ENCODE measurements around the gene MAP1B.

The MAP1B gene

DNA sequence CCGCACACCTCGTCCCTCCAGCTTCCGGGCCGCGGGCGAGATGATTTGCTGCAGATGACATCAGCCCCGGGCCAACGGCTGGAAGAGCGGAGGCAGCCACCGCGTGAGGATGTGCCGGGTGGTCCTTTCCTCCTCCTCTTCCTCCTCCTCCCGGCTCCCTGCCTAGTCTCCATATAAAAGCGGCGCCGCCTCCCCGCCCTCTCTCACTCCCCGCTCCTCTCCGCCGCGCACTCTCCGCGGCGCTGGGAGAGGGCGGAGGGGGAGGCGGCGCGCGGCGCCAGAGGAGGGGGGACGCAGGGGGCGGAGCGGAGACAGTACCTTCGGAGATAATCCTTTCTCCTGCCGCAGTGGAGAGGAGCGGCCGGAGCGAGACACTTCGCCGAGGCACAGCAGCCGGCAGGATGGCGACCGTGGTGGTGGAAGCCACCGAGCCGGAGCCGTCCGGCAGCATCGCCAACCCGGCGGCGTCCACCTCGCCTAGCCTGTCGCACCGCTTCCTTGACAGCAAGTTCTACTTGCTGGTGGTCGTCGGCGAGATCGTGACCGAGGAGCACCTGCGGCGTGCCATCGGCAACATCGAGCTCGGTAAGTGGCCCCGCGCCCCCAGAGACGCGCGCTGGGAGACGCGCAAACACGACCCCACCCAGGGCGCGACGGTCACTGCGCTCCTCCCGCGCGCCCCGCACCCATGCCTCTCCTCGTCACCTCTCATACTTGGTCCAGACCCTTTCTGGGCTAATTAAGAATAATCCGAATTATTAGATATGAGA, at the start of gene MAP1B:
MAP1B (plus strand) TSS at position 345 of the 770 bp plus-strand sequence; CDS start at position 402, 57 bp downstream.
- H3K27me3 ChIP-seq (ENCODE audit: low read depth, low read length) = no peaks in the 10 kb centered on the region
- peak within 1 kb of the TSS; percentile 62 for H3K27ac ChIP-seq (ENCODE audit: low read length)
- peaks cover 0 to 11% of the 10 kb centered on the region in 2 donors for H3K4me1 ChIP-seq (ENCODE audit: control insufficient read depth in 1 of 2, insufficient read depth in 2 of 2, low read length in 2 of 2)
- H3K9me3 ChIP-seq (ENCODE audit: control insufficient read depth in 1 of 2, low read length in 2 of 2) = no peaks in the 10 kb centered on the region
- peak within 1 kb of the TSS; percentile 61 to 86 for H3K4me3 ChIP-seq (ENCODE audit: low read depth in 1 of 2, low read length in 2 of 2)
- no peaks in the 10 kb centered on the region for H3K36me3 ChIP-seq (ENCODE audit: control insufficient read depth in 1 of 2, insufficient read depth in 2 of 2, low read length in 2 of 2)

DNA sequence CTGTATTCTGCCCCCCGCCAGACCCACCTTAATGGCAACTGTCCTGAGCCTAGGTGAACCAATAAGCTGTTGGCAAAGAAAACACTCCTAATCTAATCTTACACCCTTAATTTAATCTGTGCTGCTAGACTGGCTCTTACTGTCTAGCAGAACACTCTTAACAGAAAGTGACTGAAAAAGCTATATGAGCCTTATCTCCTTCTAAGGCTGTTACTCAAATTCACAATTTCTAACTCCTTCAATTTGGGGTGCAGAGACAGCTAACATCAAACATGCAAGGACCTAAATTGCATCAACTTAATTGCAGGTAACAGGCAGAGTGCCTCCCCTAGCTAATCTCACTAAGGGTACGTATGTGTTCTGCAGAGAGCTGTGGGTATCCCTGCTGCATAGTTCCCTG, 49.5 kb upstream of the MAP1B start:
- Histone ChIP-seq H3K27me3 (ENCODE audit: low read depth, low read length) (no peaks in the 10 kb centered on the region), H3K4me1 (ENCODE audit: control insufficient read depth in 1 of 2, insufficient read depth in 2 of 2, low read length in 2 of 2) (no peaks in the 10 kb centered on the region), H3K27ac (ENCODE audit: low read length) (no peak overlapping the region), H3K4me3 (ENCODE audit: low read depth in 1 of 2, low read length in 2 of 2) (no peak overlapping the region), H3K36me3 (ENCODE audit: control insufficient read depth in 1 of 2, insufficient read depth in 2 of 2, low read length in 2 of 2) (no peaks in the 10 kb centered on the region), H3K9me3 (ENCODE audit: control insufficient read depth in 1 of 2, low read length in 2 of 2) (no peaks in the 10 kb centered on the region)

DNA sequence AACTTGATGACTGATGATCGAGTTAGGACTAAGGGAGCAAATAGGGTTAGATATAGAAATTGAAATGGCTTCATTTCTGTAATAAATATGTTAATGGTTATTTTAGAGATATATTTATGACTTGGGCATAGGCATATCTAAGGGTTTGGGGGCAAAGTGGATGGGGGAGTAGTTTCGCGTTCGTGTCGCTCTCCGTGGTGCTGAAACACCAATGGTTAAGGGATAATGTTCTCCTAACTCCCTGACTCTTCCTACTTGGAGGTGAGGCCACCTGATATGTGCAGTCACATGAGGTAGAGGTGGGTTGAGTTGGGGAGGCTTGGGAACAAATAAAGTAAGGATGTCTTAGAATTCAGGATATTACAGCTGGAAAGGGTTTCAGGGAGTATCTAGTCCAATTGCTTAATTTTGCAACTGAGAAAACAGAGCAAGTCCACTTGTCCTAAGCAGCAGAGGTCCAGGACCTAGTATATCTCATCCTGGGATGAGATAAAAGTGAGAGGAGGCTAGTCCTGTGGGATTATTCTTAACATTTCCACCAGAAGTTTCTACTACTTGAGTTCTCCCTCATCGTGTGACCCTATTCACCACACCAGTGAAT, 44.0 kb upstream of the MAP1B start:
- Histone ChIP-seq H3K9me3 (ENCODE audit: control insufficient read depth in 1 of 2, low read length in 2 of 2) (no peaks in the 10 kb centered on the region), H3K4me1 (ENCODE audit: control insufficient read depth in 1 of 2, insufficient read depth in 2 of 2, low read length in 2 of 2) (no peaks in the 10 kb centered on the region), H3K27ac (ENCODE audit: low read length) (no peak overlapping the region), H3K36me3 (ENCODE audit: control insufficient read depth in 1 of 2, insufficient read depth in 2 of 2, low read length in 2 of 2) (no peaks in the 10 kb centered on the region), H3K4me3 (ENCODE audit: low read depth in 1 of 2, low read length in 2 of 2) (no peak overlapping the region), H3K27me3 (ENCODE audit: low read depth, low read length) (no peaks in the 10 kb centered on the region)

DNA sequence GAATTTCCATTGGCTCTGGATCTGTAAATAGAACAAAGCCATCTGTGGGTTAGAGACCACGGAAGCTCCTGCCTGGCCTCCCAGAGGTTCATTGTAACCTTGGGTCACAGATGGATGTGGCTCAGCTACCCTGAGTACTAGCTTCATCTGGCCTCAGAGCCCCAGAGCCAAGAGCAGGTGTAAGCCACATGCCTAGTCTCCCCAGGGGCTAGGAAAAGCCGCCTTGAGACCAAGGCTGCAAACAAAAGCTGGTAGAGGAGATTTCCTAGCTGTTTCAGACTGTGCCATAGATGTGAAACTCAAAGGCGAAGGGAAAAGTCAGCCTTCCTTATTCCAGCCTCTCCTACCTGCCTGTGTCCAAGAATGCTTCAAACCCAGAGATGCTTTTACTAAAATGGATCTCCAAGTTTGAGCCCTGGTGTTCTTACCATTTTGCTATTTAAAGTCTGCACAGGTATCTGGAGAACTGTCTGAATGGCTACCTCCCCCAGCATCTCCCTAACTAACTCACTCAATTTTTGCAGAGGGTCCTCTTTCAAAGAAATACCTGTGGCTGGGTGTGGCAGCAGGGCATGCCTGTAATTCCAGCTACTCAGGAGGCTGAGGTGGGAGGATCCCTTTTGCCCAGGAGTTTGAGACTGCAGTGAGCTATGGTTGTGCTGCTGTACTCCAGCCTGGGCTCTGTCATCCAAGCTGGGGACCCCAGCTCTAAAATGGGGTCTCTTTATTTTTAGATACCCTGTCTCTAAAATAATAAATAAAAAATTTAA, 42.3 kb upstream of the MAP1B start:
- H3K36me3 ChIP-seq (ENCODE audit: control insufficient read depth in 1 of 2, insufficient read depth in 2 of 2, low read length in 2 of 2) = no peaks in the 10 kb centered on the region
- no peak overlapping the region for H3K4me3 ChIP-seq (ENCODE audit: low read depth in 1 of 2, low read length in 2 of 2)
- no peak overlapping the region for H3K27ac ChIP-seq (ENCODE audit: low read length)
- H3K4me1 ChIP-seq (ENCODE audit: control insufficient read depth in 1 of 2, insufficient read depth in 2 of 2, low read length in 2 of 2) = no peaks in the 10 kb centered on the region
- no peaks in the 10 kb centered on the region for H3K9me3 ChIP-seq (ENCODE audit: control insufficient read depth in 1 of 2, low read length in 2 of 2)
- H3K27me3 ChIP-seq (ENCODE audit: low read depth, low read length) = no peaks in the 10 kb centered on the region

DNA sequence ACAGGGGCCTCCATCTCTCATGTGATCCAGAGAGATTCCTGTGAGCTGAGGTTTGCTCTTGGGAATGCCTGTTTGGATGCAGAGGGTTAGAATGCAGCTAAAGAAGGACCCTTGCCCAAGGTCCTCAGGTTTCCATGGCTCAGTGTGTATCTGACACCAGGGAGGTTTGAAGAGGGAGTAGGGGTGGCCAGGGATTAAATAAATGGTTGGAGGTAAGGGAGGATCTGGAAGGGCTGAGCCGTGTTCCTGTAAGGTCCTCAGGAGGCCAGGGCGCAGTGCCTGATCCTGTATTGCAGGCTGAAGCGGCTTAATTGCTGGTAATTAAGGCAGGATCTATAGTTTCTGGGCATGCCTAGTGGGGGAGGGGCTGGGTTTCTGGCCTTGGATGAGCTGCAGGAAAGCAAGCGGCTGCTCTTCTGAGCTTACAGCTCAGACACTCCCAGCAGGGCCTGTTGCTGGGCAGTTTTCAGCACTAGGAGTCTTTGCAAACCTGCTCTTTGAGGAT, 41.5 kb upstream of the MAP1B start:
- Histone ChIP-seq H3K9me3 (ENCODE audit: control insufficient read depth in 1 of 2, low read length in 2 of 2) (no peaks in the 10 kb centered on the region), H3K36me3 (ENCODE audit: control insufficient read depth in 1 of 2, insufficient read depth in 2 of 2, low read length in 2 of 2) (no peaks in the 10 kb centered on the region), H3K27ac (ENCODE audit: low read length) (no peak overlapping the region), H3K4me3 (ENCODE audit: low read depth in 1 of 2, low read length in 2 of 2) (no peak overlapping the region), H3K27me3 (ENCODE audit: low read depth, low read length) (no peaks in the 10 kb centered on the region), H3K4me1 (ENCODE audit: control insufficient read depth in 1 of 2, insufficient read depth in 2 of 2, low read length in 2 of 2) (no peaks in the 10 kb centered on the region)

DNA sequence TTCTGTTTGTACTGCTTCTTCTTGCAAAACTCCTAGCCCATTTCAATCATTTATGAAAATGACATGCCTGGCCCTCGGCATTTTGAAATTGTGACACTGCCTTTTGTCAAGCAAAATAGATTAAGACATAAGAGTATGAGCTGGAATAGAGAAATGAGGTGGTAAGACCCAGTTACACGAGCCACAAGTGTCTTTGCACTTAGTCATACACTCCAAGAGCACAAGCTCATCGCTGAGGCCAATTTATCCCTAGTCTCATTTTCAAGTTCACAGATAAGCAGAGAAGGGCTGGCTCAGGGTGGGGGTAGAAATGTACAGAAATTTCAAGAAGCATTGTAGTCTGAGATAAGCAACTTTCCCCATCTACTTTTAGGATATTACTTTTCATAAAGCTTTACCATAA, 40.6 kb upstream of the MAP1B start:
- H3K9me3 ChIP-seq (ENCODE audit: control insufficient read depth in 1 of 2, low read length in 2 of 2) = no peaks in the 10 kb centered on the region
- no peak overlapping the region for H3K4me3 ChIP-seq (ENCODE audit: low read depth in 1 of 2, low read length in 2 of 2)
- H3K27me3 ChIP-seq (ENCODE audit: low read depth, low read length) = no peaks in the 10 kb centered on the region
- H3K4me1 ChIP-seq (ENCODE audit: control insufficient read depth in 1 of 2, insufficient read depth in 2 of 2, low read length in 2 of 2) = no peaks in the 10 kb centered on the region
- H3K36me3 ChIP-seq (ENCODE audit: control insufficient read depth in 1 of 2, insufficient read depth in 2 of 2, low read length in 2 of 2) = no peaks in the 10 kb centered on the region
- no peak overlapping the region for H3K27ac ChIP-seq (ENCODE audit: low read length)

DNA sequence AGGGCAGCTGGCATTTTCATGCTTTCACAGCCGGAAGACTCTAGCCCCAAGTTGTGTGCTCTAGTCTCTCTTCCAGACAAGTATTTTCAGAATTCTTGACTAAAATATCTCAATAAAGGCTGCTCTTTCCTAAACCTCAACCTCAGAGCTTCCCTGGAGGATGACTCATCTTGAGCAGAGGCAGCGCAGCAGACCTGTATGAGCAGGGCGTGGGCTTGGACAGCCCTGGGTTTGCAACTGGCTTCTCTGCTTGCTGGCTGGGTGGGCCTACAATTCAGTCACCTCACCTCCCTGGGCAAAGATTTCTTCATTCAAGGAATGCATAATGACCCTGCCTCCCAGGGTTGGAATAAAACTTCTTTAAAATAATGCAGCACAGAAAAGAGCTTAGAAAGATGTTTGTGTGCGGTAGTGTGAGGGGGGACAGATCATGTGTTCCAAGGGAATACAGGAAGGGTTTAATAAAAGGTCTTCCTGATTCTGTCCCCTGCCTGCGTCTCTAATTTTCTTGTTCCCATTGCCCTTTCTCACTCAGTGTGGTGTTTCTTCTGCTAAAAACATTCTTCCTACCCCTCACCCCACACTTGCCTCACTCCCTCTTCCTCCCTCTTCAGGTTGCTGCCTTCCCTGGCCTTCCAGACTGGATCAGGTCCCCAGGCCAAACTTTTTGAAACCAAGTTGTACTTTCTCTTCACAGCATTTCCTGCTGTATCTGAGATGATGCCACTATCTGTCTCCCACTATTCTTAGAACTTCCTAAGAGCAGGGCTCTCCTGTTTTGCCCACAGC, 39.4 kb upstream of the MAP1B start:
- no peaks in the 10 kb centered on the region for H3K27me3 ChIP-seq (ENCODE audit: low read depth, low read length)
- no peak overlapping the region for H3K4me3 ChIP-seq (ENCODE audit: low read depth in 1 of 2, low read length in 2 of 2)
- no peaks in the 10 kb centered on the region for H3K36me3 ChIP-seq (ENCODE audit: control insufficient read depth in 1 of 2, insufficient read depth in 2 of 2, low read length in 2 of 2)
- H3K27ac ChIP-seq (ENCODE audit: low read length) = no peak overlapping the region
- no peaks in the 10 kb centered on the region for H3K4me1 ChIP-seq (ENCODE audit: control insufficient read depth in 1 of 2, insufficient read depth in 2 of 2, low read length in 2 of 2)
- no peaks in the 10 kb centered on the region for H3K9me3 ChIP-seq (ENCODE audit: control insufficient read depth in 1 of 2, low read length in 2 of 2)

DNA sequence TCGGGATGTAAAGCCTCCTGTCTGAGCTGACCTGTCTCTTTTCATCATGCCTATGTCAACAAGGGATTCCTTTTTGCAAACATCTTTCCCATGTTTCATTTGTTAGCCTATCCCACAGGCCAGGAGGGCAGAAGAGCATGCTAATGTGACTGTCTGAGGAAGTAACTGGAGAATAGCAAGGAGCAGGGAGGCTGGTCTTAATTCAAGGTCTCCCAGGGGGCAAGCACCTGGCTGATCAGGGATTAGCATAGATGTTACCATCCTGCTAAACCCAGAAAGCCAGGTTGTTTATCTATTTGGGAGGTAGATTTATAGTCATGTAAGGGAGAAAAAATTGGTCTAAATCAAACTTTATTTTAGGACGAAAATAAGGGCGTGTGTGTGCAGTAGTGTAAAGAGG, 36.7 kb upstream of the MAP1B start:
- no peaks in the 10 kb centered on the region for H3K9me3 ChIP-seq (ENCODE audit: control insufficient read depth in 1 of 2, low read length in 2 of 2)
- no peaks in the 10 kb centered on the region for H3K36me3 ChIP-seq (ENCODE audit: control insufficient read depth in 1 of 2, insufficient read depth in 2 of 2, low read length in 2 of 2)
- H3K27ac ChIP-seq (ENCODE audit: low read length) = no peak overlapping the region
- no peaks in the 10 kb centered on the region for H3K27me3 ChIP-seq (ENCODE audit: low read depth, low read length)
- H3K4me3 ChIP-seq (ENCODE audit: low read depth in 1 of 2, low read length in 2 of 2) = no peak overlapping the region
- no peaks in the 10 kb centered on the region for H3K4me1 ChIP-seq (ENCODE audit: control insufficient read depth in 1 of 2, insufficient read depth in 2 of 2, low read length in 2 of 2)

DNA sequence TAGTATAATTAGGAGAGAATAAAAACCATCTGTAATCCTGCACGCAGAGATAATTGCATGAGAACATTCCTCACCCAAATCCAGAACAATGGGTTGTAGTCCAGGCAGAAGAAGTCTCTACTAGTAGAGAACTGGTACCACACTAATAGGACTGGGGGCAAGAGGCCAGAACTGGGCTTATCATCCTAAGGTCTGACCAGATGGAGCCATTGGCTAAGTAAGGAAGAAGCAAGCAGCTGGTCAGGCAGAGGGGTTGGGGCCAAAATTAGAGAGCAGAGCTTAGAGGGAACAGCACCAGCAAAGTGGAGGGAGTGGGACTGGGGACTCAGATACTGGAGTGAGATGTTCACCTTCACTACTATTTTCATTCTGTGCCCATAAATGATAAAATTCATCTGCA, 35.4 kb upstream of the MAP1B start:
- H3K9me3 ChIP-seq (ENCODE audit: control insufficient read depth in 1 of 2, low read length in 2 of 2) = no peaks in the 10 kb centered on the region
- no peaks in the 10 kb centered on the region for H3K4me1 ChIP-seq (ENCODE audit: control insufficient read depth in 1 of 2, insufficient read depth in 2 of 2, low read length in 2 of 2)
- no peaks in the 10 kb centered on the region for H3K27me3 ChIP-seq (ENCODE audit: low read depth, low read length)
- H3K27ac ChIP-seq (ENCODE audit: low read length) = no peak overlapping the region
- no peak overlapping the region for H3K4me3 ChIP-seq (ENCODE audit: low read depth in 1 of 2, low read length in 2 of 2)
- no peaks in the 10 kb centered on the region for H3K36me3 ChIP-seq (ENCODE audit: control insufficient read depth in 1 of 2, insufficient read depth in 2 of 2, low read length in 2 of 2)

DNA sequence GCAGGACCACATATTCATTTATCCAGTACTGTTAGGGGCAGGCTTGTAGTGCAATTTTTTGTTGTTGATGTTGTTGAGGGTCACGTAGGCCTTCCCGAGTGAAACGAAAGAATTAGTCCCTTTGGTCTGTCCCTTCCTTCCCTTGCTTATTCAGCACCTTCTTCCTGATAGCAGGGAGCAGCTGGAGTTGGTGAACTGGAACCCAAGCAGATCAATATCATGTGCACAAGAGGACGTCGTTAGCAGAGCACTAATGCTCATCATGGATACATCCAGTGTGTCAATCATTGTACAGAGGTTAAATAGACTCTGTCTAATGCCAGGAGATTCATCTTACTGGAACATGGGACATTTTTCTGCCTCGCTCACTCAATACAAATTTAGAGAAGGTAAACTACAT, 33.0 kb upstream of the MAP1B start:
- Histone ChIP-seq H3K4me3 (ENCODE audit: low read depth in 1 of 2, low read length in 2 of 2) (no peak overlapping the region), H3K9me3 (ENCODE audit: control insufficient read depth in 1 of 2, low read length in 2 of 2) (no peaks in the 10 kb centered on the region)

DNA sequence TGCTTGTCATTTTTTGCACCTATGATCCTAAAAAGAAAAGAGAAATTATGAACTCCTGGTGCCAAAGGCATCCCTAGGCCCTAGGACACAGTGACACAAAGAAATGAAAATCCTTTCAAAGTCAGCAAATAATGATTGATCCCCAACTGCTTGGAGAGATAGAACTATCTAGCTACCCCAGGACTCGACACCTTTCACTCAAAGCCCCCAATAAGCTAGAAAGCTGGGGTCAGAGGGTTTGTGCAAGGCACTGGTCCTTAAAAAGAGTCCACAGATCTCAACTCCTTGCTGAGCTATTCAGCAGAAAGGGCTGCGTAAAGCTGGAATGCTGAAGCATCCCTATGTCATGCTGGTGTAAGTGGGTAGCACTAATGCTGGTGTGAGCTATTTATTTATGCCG, 31.8 kb upstream of the MAP1B start:
- Histone ChIP-seq H3K27ac (ENCODE audit: low read length) (no peak overlapping the region), H3K4me3 (ENCODE audit: low read depth in 1 of 2, low read length in 2 of 2) (no peak overlapping the region), H3K4me1 (ENCODE audit: control insufficient read depth in 1 of 2, insufficient read depth in 2 of 2, low read length in 2 of 2) (no peaks in the 10 kb centered on the region), H3K36me3 (ENCODE audit: control insufficient read depth in 1 of 2, insufficient read depth in 2 of 2, low read length in 2 of 2) (no peaks in the 10 kb centered on the region), H3K9me3 (ENCODE audit: control insufficient read depth in 1 of 2, low read length in 2 of 2) (no peaks in the 10 kb centered on the region), H3K27me3 (ENCODE audit: low read depth, low read length) (no peaks in the 10 kb centered on the region)

More for the DNA sequence above, 33.0 kb upstream of the MAP1B start:
- H3K27me3 ChIP-seq (ENCODE audit: low read depth, low read length) = no peaks in the 10 kb centered on the region
- no peaks in the 10 kb centered on the region for H3K36me3 ChIP-seq (ENCODE audit: control insufficient read depth in 1 of 2, insufficient read depth in 2 of 2, low read length in 2 of 2)
- H3K4me1 ChIP-seq (ENCODE audit: control insufficient read depth in 1 of 2, insufficient read depth in 2 of 2, low read length in 2 of 2) = no peaks in the 10 kb centered on the region
- H3K27ac ChIP-seq (ENCODE audit: low read length) = no peak overlapping the region

All from muscle layer of duodenum (tissue), 2 donors.